BLaER1 (cell line): Measurements from ENCODE around the gene OSM.

Experiments used
- H3K27ac ChIP-seq: shearing (Covaris generic); formaldehyde crosslinking; 2 replicates; pipeline ENCODE4 v1.8.1; 2022
- H3K27me3 ChIP-seq: shearing (Covaris generic); formaldehyde crosslinking; 2 replicates; pipeline ENCODE4 v1.8.1; 2022
- H3K36me3 ChIP-seq: shearing (Covaris generic); formaldehyde crosslinking; 2 replicates; pipeline ENCODE4 v1.8.1; 2022
- H3K4me1 ChIP-seq: shearing (Covaris generic); formaldehyde crosslinking; 2 replicates; pipeline ENCODE4 v1.8.1; 2022
- H3K4me2 ChIP-seq: shearing (Covaris generic); formaldehyde crosslinking; 2 replicates; pipeline ENCODE4 v1.8.1; 2022
- H3K4me3 ChIP-seq: shearing (Covaris generic); formaldehyde crosslinking; 2 replicates; pipeline ENCODE4 v1.8.1; 2022
- H3K9ac ChIP-seq: shearing (Covaris generic); formaldehyde crosslinking; 2 replicates; pipeline ENCODE4 v1.8.1; 2022
- H3K9me3 ChIP-seq: shearing (Covaris generic); formaldehyde crosslinking; 2 replicates; pipeline ENCODE4 v1.8.1; 2022
- H4K20me1 ChIP-seq: shearing (Covaris generic); formaldehyde crosslinking; 2 replicates; pipeline ENCODE4 v1.8.1; 2022
- Cebpa-rat ChIP-seq: shearing (Covaris generic); IDR thresholded peaks from 2 replicates; pipeline ENCODE4 v1.8.1; 2022

OSM gene

GRCh38 chr22:30308518-30309230 is 42.0 kb upstream of the OSM start:
- Histone ChIP-seq H4K20me1 (no peaks in the 10 kb centered on the region), H3K4me1 (peaks cover 94% of the 10 kb centered on the region), H3K4me2 (peak overlapping the region; percentile 95)

GRCh38 chr22:30308093-30308492 is 41.4 kb upstream of the OSM start:
- TF ChIP-seq Cebpa-rat: no peak
- peaks cover 98% of the 10 kb centered on the region for H3K4me1 ChIP-seq

More at GRCh38 chr22:30308518-30309230, 42.0 kb upstream of the OSM start:
- H3K9ac ChIP-seq: no peak overlapping the region; the same call in 1 of the 2 replicates
- no peaks in the 10 kb centered on the region for H3K27me3 ChIP-seq
- H3K27ac ChIP-seq: peak overlapping the region; percentile 93
- H3K4me3 ChIP-seq: no peak overlapping the region
- no peaks in the 10 kb centered on the region for H3K36me3 ChIP-seq
- H3K9me3 ChIP-seq: no peaks in the 10 kb centered on the region
- TF ChIP-seq Cebpa-rat: no peak

GRCh38 chr22:30307041-30307574 is 40.5 kb upstream of the OSM start:
- Histone ChIP-seq H3K4me2 (peak overlapping the region; percentile 95), H3K9me3 (no peaks in the 10 kb centered on the region), H4K20me1 (no peaks in the 10 kb centered on the region), H3K9ac (peak overlapping the region; percentile 82), H3K4me1 (peaks cover 98% of the 10 kb centered on the region), H3K36me3 (no peaks in the 10 kb centered on the region), H3K27ac (peak overlapping the region; percentile 93), H3K27me3 (no peaks in the 10 kb centered on the region), H3K4me3 (peak overlapping the region; percentile 61)
- no peak for TF ChIP-seq Cebpa-rat

More at GRCh38 chr22:30308093-30308492, 41.4 kb upstream of the OSM start:
- Histone ChIP-seq H3K4me2 (peak overlapping the region; percentile 95), H3K4me3 (no peak overlapping the region), H3K27ac (peak overlapping the region; percentile 93), H3K27me3 (no peaks in the 10 kb centered on the region), H4K20me1 (no peaks in the 10 kb centered on the region), H3K9ac (peak overlapping the region; percentile 19; the same call in 1 of the 2 replicates), H3K9me3 (no peaks in the 10 kb centered on the region), H3K36me3 (no peaks in the 10 kb centered on the region)

GRCh38 chr22:30306627-30307011 is 40.0 kb upstream of the OSM start:
- Histone ChIP-seq H3K9me3 (no peaks in the 10 kb centered on the region), H3K36me3 (no peaks in the 10 kb centered on the region), H4K20me1 (no peaks in the 10 kb centered on the region), H3K4me1 (peaks cover 98% of the 10 kb centered on the region), H3K9ac (peak overlapping the region; percentile 82), H3K4me3 (peak overlapping the region; percentile 61), H3K27ac (peak overlapping the region; percentile 93), H3K27me3 (no peaks in the 10 kb centered on the region), H3K4me2 (peak overlapping the region; percentile 95)
- no peak for TF ChIP-seq Cebpa-rat

GRCh38 chr22:30305906-30306626 is 39.4 kb upstream of the OSM start:
- peak overlapping the region; percentile 82 for H3K9ac ChIP-seq
- 0 out of 2 replicates have a peak, but pooled peaks cover under 1% of the 10 kb centered on the region for H3K36me3 ChIP-seq
- no peaks in the 10 kb centered on the region for H3K9me3 ChIP-seq
- no peaks in the 10 kb centered on the region for H3K27me3 ChIP-seq
- H3K27ac ChIP-seq: peak overlapping the region; percentile 93
- H4K20me1 ChIP-seq: no peaks in the 10 kb centered on the region
- H3K4me3 ChIP-seq: peak overlapping the region; percentile 61
- TF ChIP-seq Cebpa-rat: no peak
- peak overlapping the region; percentile 95 for H3K4me2 ChIP-seq
- H3K4me1 ChIP-seq: peaks cover 98% of the 10 kb centered on the region

- Histone ChIP-seq H3K27me3 (no peaks in the 10 kb centered on the region), H3K27ac (peak overlapping the region; percentile 93), H3K4me2 (peak overlapping the region; percentile 95), H3K9me3 (no peaks in the 10 kb centered on the region), H3K4me3 (peak overlapping the region; percentile 61), H3K36me3 (peaks cover 6% of the 10 kb centered on the region; the same call in 1 of the 2 replicates), H3K9ac (peak overlapping the region; percentile 82), H3K4me1 (peaks cover 98% of the 10 kb centered on the region), H4K20me1 (no peaks in the 10 kb centered on the region)
- no peak for TF ChIP-seq Cebpa-rat
Observed at GRCh38 chr22:30305519-30305905, 38.9 kb upstream of the OSM start.

GRCh38 chr22:30304495-30305244 is 38.0 kb upstream of the OSM start:
- H3K9me3 ChIP-seq: no peaks in the 10 kb centered on the region
- H3K4me1 ChIP-seq: peaks cover 97% of the 10 kb centered on the region
- H3K27ac ChIP-seq: peak overlapping the region; percentile 93
- peak overlapping the region; percentile 61 for H3K4me3 ChIP-seq
- no peaks in the 10 kb centered on the region for H4K20me1 ChIP-seq
- peaks cover 14% of the 10 kb centered on the region for H3K36me3 ChIP-seq
- peak overlapping the region; percentile 82 for H3K9ac ChIP-seq
- TF ChIP-seq Cebpa-rat: no peak
- H3K4me2 ChIP-seq: peak overlapping the region; percentile 95
- no peaks in the 10 kb centered on the region for H3K27me3 ChIP-seq

GRCh38 chr22:30302810-30303138 is 36.1 kb upstream of the OSM start:
- H3K4me1 ChIP-seq: peaks cover 97% of the 10 kb centered on the region
- no peaks in the 10 kb centered on the region for H4K20me1 ChIP-seq
- peak overlapping the region; percentile 93 for H3K27ac ChIP-seq
- peak overlapping the region; percentile 95 for H3K4me2 ChIP-seq
- H3K36me3 ChIP-seq: peaks cover 31% of the 10 kb centered on the region
- no peaks in the 10 kb centered on the region for H3K27me3 ChIP-seq
- H3K4me3 ChIP-seq: no peak overlapping the region
- TF ChIP-seq Cebpa-rat: no peak
- no peaks in the 10 kb centered on the region for H3K9me3 ChIP-seq
- H3K9ac ChIP-seq: peak overlapping the region; percentile 63; the same call in 1 of the 2 replicates

GRCh38 chr22:30301995-30302809 is 35.6 kb upstream of the OSM start:
- peak overlapping the region; percentile 63 for H3K9ac ChIP-seq
- peaks cover 37% of the 10 kb centered on the region for H3K36me3 ChIP-seq
- peak overlapping the region; percentile 93 for H3K27ac ChIP-seq

More at GRCh38 chr22:30301995-30302809, 35.6 kb upstream of the OSM start:
- Histone ChIP-seq H3K27me3 (no peaks in the 10 kb centered on the region), H3K4me1 (peaks cover 97% of the 10 kb centered on the region), H3K4me3 (peak overlapping the region; percentile 39), H3K4me2 (peak overlapping the region; percentile 95), H4K20me1 (no peaks in the 10 kb centered on the region), H3K9me3 (no peaks in the 10 kb centered on the region)
- TF ChIP-seq Cebpa-rat: no peak
